T-helper 1 cell treated with Interleukin-12 subunit alpha and Interleukin-12 subunit beta and Interleukin-4 antibody, amounts not matched to agents 30 ng/mL and 1 ng/mL, for 36 hours (primary cell): ENCODE results near the gene KLF3. TPM values are rescaled to one million over a fixed set of nuclear protein-coding genes. Genes with fewer than 3 reads are reported as not detected.

ENCODE experiments used
- intact Hi-C: fragments of 100-400 bp; cut with micrococcal nuclease; formaldehyde crosslinking; loops from one replicate; pipeline ENCODE4 v1.15.1; 2024
- total RNA-seq: library from RNA; stranded (reverse); gene quantifications from 2 replicates; pipeline ENCODE4 v1.2.3, GENCODE V29; 2022

The KLF3 gene
- total RNA-seq, 1 donor from 2014 or later: 27.8 TPM

DNA sequence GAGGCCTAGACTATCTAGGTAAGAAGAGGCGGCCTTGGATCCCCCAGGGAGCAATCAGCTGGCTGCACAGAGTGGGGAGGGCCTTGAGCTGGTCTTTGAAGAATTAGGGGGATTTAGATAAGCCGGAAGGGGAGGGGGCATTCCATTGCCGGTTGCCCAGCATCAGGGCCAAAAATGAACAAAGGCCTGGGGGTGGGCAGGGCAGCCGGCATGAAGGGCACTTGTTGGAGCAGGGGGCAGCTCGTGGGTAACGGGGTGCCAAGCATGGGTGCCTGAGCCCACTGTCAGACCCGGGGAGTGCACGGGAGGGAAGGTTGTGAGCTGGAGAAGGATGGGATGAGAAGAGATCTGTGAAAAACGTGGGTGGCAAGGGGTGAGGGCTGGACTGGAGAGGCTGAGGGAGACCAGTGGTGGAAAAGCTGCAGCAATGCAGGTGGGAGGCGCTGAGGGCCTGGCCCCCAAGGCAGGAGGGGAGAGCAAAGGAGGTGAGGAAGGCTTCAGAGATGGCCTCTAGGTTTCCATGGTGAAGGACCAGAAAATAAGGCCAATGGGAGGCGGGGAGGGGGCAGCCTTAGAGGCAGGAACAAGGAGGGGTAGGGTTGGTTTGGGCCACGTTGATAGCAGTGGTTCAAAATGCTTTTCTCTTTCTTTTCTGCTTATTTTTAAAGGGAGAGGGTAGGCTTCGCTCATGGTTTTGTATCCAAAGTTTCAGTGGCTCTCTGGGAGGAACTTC is 8.6 kb downstream of the KLF3 start:
- intact Hi-C loops: no loop called here

DNA sequence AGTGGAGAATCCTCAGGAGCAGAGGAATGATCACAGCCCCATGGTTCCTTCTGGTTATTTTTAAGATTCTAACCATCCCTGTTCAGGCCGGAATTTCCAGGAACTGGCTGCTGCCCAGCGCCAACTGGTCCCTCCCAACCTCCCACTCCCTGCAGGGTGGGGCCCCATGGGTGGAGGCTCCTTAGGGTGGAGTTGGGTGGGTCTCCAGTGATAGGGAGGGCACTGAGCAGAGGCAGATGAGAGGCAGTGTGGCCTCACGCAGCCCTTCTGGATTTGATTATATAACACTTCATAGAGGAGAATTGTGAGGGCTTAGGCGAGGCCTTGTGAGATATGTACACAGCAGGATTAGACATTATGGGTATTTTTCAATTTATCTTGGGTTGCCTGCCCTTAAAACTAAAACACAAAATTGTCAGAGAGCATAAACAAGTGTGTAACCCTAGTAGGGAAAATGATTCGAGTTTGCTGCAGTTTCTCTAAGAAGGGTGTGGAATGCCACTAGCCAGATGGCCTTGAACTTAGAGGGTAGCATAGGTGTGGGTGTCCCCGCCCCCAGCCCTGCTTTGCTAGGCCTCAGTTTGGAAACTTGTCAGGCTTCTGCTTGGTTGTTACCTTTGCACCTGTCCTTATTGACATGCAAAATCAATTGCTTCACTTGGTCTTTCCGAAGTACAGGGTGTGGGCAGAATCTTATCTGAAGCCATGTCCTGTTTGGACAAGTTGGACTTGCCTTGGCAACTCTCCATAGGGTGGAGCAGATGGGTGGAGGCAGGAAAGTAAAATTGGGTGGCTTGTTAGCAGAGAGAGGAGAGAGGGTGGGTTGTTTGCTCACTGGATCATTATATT is 9.4 kb downstream of the KLF3 start:
- intact Hi-C loops: no loop called here

DNA sequence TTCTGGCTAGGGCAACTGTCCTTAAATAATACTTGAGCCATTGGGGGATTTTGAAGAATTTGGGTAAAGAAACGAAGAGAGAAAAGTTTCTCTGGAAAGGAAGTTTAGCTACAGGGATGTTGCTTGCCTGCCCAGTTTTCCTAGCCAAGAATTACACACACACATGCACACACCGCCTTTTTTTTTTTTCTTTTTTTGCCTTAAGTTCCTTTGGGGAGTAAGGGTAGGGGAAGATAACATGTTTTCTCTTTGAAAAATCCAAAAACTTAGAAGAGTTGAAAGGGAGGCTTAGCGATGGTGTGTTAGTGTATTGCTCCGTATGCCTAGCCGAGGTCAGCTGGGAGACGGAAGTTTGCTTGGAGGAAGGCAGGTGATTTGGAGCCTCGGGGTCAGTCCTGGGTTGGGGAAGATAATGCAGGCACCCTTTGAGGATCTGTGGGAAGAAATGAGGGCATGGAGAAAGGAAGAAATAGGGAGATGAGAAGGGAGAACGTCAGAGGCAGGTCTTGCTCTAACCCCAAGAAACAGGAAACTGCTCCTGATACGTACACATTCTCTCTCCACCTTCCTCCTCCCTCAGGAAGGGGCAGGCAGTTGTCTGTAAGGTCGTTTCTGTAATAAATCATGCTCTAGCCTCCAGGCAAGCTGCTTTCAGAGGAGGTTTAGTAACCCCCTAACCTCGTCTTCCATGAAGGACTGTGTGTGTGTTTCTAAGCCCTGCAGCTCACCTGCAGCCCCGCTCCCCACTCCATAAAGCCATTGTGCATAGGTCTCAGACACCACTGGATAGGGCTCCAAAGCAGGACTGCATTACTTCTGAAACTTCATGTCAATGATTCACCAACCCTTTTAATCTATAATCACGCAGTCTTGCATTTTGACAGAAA is 10.5 kb downstream of the KLF3 start:
- intact Hi-C loops: loop anchor here (1.0 to 2.0 kb wide), 9 partner anchors 57 to 612 kb away; partner anchors contain the start of gene TLR6

DNA sequence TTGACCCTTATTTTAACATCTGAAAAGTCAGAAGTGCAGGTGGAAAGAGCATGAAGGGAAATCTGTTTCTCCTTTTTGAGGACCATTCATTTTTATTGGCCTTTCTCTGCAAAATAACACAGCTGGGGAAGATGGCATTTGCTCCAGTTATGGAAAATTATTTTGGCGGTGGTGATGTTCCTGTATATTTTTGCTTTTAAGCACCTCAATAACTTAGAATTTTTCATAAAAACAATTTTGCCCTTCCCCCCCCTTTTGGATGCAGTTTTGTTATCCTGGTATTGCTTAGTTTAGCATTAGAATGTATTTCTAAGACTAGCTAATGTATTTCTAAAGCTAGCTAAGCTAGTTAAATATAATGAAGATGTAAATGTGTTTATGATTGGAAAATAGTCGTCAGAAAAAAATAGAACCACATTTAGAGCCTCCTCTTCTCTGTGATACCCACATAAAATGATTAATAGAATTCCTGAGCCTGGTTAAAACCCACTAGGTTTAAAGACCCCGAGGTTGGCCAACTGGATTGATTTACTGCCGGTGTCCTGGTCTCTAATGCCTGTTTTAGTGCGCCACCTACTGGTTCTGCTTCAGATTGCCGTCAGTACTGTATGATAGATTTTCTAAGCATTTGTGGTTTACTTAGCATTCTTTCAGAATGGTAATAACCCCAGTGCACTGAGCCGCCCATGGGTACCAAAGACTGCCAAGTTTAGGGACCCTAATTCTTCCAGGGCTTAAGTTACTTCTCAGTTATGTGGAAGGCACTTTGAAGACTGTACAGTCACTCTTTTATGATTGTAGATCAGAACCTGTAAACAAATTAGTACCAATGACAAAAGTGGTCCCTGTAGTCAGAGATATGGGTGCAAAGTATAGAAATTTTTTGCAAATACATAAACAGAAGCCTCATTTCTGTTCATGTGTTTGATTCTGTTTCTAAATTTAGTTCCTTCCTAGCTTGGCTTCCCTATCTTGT is 11.4 kb downstream of the KLF3 start:
- intact Hi-C loops: loop anchor here (1.0 to 2.0 kb wide), 9 partner anchors 56 to 613 kb away; partner anchors contain the start of gene TLR6

DNA sequence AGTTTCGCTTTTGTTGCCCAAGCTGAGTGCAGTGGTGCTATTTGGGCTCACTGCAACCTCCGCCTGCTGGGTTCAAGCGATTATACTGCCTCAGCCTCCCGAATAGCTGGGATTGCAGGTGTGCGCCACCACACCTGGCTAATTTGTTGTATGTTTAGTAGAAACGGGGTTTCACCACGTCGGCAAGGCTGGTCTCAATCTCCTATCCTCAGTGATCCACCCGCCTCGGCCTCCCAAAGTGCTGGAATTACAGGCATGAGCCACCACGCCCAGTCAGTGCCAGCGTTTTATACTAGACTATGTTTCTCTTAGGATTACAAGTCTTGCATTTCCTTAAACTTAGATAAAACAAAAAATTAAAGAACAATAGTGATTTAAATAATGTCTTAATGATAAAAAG is 13.0 kb downstream of the KLF3 start:
- intact Hi-C loops: no loop called here

DNA sequence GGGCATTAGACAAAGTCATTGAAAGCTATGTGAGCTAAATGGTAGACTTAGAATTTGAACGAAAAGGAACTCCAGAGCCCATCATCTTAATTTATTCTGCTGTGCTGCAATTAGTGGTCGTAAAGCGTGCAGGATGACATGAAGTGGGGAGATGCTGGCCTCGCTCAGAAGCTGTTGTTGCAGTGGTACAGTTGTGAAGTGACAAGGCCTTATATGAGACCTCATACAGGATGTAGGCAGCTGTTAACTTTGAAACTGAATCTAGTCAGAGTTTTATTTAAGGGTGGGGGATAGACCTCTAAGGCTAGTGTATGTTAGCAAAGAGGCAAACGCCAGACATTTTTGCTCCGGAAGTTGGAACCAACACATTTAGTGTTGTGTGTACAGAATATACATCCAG is 13.4 kb downstream of the KLF3 start:
- intact Hi-C loops: no loop called here

DNA sequence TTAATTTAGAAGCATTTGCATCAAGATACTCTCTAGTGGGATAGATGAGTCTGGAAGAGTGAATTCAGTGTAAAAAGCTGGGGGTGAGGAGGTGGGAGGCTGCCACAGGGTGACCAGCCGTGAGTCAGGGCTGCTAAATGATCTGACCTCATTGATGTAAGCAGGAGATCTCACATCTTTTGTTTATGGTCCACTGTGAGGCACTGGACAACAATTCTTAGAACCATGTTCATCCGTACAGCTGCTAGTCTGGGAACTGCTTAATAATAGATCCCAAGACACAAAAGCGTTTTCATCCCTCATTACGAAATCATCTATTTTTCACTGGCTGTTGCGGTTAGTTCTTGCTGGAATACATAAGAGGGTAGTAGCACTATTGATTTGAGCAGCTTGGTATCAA is 14.1 kb downstream of the KLF3 start:
- intact Hi-C loops: no loop called here

DNA sequence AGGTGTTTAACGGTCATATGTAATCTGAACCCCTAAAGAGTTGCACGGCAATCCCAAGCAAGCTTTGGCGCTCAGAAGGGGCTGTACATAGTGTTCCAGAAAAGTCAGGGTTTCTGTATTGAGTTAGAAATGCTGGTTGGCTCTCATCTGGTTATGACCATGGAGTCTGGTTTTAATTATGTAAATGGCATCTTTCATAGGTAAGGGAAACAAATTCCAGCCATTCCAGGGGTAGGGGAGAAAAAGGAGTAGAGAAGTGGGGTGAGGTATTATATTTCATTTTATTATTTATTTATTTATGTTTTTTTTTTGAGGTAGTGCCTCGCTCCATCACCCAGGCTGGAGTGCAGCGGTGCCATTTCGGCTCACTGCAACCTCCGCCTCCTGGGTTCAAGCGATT is 15.9 kb downstream of the KLF3 start:
- intact Hi-C loops: no loop called here

DNA sequence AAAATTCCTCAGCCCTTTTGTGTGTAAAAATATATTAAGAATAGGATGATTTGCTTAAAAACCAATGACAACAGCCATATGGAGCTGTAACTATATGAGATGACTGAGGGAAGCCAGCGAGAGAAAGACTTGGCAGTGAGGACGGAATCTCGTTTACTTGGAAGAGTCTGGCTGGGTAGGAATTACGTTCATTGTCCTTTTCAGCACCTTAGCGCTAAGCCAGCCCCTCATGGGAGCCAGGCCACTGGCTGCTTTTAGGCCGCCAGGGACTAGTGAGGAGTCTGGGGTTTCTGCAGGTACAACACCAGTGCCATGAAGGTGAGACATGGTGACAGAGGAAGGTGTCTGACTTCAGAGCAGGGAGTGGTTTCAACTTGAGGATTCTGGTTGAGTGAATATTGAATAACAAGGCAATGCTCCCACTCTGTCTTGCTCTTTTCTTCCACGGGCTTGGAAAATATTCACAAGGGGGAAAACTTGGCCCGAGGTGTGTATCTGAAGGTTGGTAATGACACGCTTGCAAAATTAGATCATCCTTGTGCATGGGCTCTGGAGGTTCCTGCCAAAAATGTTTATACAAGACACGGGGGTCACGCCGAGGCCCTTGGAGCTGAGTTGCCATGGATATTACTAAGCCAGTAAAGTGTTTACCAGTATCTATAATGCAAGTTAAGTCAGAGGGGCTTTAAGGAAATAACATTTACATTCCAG is 17.4 kb downstream of the KLF3 start:
- intact Hi-C loops: no loop called here

DNA sequence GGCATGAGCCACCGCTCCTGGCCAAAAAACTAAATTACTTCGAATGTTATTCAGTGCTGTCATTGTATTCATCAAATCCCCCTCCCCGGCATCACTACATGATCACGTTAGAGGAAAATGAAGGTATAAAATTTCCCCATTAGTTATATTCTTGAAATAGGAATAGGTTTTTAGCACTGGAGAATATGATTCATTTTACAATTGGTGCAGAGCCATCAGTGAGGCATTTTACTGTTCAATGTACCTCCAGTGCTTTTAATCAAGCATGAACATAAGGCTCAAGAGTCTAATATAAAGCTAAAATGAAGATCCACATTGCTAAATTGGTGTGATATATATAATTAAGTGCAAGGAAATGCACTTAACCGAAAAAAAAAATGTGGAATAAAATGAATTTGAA is 18.3 kb downstream of the KLF3 start:
- intact Hi-C loops: no loop called here

DNA sequence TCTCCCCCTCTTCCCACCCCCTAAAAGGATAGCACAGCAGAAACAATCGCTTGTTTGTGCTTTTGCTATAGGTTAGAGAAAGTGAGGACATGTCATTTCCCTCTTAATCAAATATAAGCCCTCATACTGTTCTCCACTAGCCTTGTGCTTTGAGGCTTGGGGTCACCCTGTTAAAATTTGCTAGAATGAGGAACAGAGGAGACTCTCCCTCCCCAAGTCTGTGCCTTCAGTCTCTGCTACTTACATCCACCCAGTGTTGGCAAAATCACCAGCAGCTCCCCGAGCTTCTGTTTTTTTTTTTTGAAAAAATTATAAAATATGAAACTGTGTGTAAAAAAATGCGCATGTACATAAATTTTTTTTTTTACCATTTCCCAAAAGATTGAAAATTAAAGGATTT is 19.3 kb downstream of the KLF3 start:
- intact Hi-C loops: no loop called here

DNA sequence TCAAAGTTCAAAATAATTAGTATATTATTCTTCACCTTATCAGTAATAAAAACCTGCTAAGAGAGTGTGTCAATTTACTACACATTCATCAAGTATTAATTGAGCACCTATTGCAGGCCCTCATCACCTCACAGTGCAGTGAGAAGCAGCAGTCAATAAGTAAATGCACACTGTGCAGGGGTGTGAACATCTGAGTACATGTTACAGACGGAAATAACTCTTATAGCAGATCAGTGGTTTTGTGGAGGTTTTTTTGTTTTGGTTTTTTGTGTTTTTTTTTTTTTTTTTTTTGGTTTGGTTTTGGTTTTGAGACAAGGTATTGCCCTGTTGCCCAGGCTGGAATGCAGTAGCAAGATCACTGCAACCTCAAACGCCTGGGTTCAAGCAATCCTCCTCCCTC is 20.3 kb downstream of the KLF3 start:
- intact Hi-C loops: loop anchor here (2.0 kb wide), 1 partner anchor 47 kb away; no protein-coding TSS in a partner anchor

DNA sequence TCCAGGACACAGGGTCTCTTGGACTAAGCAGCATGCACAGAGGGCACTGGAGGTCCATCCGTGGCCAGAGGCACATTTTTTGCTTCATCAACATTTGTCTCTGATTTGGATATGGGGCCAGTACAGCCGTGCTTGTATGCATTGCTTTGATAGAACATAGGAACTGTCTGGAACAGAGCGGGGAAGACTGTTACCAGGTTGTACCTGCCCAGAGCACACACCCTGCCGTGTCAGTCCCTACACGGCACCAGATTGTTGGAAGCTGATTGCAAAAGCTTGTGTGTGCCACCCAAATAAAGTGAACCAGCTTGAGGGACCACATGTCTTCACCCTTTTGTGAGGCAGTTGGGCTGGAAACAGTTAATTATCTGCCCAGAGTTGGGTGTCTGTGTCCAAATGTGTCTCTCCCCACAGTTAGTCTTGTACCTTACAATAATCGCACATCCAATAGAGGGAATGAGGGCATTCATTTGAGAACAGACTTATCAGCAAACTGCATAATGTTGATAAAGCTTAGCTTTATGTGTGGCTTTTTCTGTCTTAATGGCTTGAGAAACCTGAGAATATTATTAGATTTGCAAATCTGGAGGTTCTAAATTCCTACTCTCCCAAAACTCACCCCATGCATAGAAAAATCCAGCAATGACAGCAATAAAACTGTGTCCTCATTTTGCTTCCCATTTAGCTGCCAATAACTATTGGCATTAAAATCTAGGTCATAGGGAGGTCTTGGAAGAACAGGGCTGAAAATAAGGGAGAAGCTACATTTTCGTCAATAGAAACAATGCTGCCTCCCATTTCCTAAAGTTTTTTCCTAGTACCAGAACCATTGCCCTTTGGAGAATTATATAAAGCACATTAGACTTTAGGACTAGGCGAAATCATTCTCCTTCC is 21.2 kb downstream of the KLF3 start:
- intact Hi-C loops: loop anchor here (2.0 kb wide), 1 partner anchor 46 kb away; no protein-coding TSS in a partner anchor

DNA sequence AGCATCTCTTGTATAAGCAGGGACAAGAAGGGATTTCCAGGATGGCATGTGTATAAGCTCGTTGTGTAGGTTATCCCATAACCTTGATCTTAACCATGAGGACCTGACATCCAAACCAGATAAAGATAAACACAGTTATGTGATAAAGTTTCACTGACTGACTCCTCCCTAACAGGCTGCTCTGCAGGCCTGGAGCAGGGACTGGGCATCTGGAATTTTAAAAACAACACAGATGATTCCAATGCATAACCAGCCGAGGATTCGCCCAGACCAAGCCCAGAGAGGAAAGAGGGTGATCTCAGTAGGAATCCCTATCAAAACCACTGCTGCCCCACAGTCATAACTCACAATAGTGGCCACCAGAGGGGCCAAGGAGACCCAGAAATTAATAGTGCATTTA is 22.7 kb downstream of the KLF3 start:
- intact Hi-C loops: no loop called here

DNA sequence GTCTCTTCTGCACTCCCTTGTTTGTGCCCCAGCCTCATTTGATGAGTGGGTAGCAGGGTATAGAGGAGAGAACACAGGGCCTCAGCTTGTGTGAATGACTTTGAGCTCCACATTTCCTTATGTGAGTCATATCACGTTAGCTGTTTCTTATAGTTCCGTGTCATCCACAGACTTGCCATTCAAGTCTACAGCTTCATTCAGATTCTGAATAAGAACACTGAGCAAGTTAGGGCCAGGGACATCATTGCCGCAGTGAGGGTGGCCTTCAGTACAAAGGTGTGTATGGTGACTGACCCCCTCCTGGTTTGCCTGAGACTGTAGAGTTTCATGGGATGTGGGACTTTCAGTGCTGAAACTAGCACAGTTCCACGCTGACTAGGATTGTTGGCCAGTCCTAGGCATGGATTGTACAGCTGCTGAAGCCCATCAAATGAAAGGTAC is 23.6 kb downstream of the KLF3 start:
- intact Hi-C loops: no loop called here

DNA sequence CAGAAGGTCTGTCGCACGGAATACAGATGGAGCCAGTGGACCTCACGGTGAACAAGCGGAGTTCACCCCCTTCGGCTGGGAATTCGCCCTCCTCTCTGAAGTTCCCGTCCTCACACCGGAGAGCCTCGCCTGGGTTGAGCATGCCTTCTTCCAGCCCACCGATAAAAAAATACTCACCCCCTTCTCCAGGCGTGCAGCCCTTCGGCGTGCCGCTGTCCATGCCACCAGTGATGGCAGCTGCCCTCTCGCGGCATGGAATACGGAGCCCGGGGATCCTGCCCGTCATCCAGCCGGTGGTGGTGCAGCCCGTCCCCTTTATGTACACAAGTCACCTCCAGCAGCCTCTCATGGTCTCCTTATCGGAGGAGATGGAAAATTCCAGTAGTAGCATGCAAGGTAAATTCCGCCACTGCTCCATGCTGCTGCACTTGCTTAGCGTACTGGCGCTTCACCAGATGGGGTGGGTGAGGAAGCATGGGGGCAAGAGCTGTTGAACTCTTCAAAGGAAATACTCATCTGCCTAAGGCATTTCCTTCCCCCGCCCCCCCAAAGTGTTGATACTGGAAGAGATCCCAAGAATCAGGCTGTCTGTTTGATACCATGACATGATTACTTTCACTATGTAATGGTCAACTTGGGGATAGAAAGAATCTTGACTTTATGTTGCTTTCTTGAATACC is 24.8 kb downstream of the KLF3 start:
- intact Hi-C loops: no loop called here

DNA sequence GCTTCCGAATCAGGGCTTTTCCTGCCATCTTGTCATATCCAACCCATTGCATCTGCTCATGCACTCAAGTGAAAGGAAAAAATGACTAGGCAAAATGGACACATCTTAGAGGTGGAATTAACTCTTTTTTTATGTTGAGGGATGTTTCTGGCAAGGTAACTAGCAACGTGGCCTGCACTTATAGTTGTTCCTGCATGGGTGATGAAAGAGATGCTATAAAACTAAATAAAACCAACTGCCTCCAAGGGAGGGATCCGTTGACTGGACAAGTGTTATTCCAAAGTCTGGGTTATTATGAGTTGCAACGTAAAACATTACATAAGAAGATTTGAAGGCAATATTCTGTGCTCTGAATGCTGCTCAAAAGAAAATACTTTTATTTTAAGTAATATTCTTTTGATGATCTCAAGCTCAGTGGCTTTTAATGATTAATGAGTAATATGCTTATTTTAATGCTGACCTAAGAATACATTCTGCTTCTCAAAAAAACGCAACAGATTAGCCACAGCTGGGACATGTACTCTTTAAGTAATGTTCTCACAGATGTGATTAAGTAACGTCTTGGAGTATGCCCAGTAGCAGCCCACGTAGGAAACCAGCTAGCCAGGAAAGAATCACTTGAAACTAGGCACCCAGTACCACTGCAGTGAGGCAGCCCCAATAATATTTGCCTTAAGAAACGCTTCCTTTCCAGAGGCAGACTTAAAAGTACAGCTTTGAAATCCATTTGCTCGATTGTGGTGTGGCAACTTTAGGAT is 27.4 kb downstream of the KLF3 start:
- intact Hi-C loops: no loop called here
